HEK293T (cell line): ENCODE measurements around the gene LEPR.

ENCODE experiments used
- ELF4 ChIP-seq: fragments of 450-650 bp; IDR thresholded peaks from 2 replicates; pipeline ENCODE4 v1.6.1; 2017; ENCODE audit warnings: antibody characterized with exemption
- SP1 ChIP-seq: fragments of 450-650 bp; IDR thresholded peaks from 2 replicates; pipeline ENCODE4 v1.6.1; 2017

DNA sequence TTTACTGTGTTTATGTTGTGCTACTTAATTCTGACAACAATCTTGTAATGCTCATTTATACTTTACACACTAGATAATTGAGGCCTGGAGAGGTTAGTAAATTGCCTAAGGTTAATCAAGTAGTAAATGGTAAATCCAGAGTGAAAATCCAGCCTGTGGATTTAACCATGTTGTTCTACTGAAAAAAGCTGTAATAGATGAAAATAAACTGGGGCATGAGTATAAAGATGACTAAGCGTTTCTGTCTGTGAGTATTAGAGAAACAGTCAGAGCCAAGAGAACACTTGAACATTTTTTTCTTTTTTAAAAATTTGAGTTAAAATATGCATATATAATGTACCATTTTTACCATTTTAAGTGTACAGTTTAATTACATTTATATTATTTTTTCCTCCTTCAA, 47.9 kb upstream of the LEPR start:
- no peak for TF ChIP-seq ELF4
- TF ChIP-seq SP1 = no peak
